Hepatocyte (in vitro differentiated cells): ENCODE measurements around the gene OR10P1. TPM values are rescaled to one million over a fixed set of nuclear protein-coding genes. Genes with fewer than 3 reads are reported as not detected.
"Not testable (repeated sequence)": the region's sequence is repeated elsewhere in the genome, so short reads cannot be mapped to it uniquely, and the experiment has no call there.

Experiments used
- DNase-seq: peaks from one replicate; pipeline ENCODE4 v3.0.0-alpha.2; 2016; ENCODE audit warnings: low spot score
- H2AFZ ChIP-seq: fragments of 200-600 bp; sonication (generic); 2 replicates; pipeline ENCODE4 v1.6.0; 2016; ENCODE audit warnings: antibody characterized with exemption, mild to moderate bottlenecking
- H3K27ac ChIP-seq: fragments of 200-600 bp; sonication (generic); 2 replicates; pipeline ENCODE4 v1.5.1; 2016; ENCODE audit warnings: mild to moderate bottlenecking
- H3K27me3 ChIP-seq: fragments of 200-600 bp; sonication (generic); 2 replicates; pipeline ENCODE4 v1.6.1; 2016
- H3K36me3 ChIP-seq: fragments of 200-600 bp; sonication (generic); replicated peaks from 2 replicates; pipeline ENCODE4 v1.5.1; 2016; ENCODE audit warnings: low read depth; ENCODE audit not compliant: insufficient read depth
- H3K4me1 ChIP-seq: fragments of 200-600 bp; sonication (generic); 2 replicates; pipeline ENCODE4 v1.5.1; 2016; ENCODE audit warnings: mild to moderate bottlenecking, moderate library complexity; ENCODE audit not compliant: insufficient read depth
- H3K4me2 ChIP-seq: fragments of 200-600 bp; sonication (generic); 2 replicates; pipeline ENCODE4 v1.6.0; 2016
- H3K4me3 ChIP-seq: fragments of 200-600 bp; sonication (generic); 2 replicates; pipeline ENCODE4 v1.5.1; 2016; ENCODE audit warnings: mild to moderate bottlenecking
- H3K79me2 ChIP-seq: fragments of 200-600 bp; sonication (generic); 2 replicates; pipeline ENCODE4 v1.6.0; 2017; ENCODE audit warnings: mild to moderate bottlenecking
- H3K9me2 ChIP-seq: fragments of 200-600 bp; sonication (generic); replicated peaks from 2 replicates; pipeline ENCODE4 v1.6.0; 2017; ENCODE audit warnings: mild to moderate bottlenecking; ENCODE audit not compliant: insufficient read depth
- H3K9me3 ChIP-seq: fragments of 200-600 bp; sonication (generic); 2 replicates; pipeline ENCODE4 v1.5.1; 2016; ENCODE audit warnings: low read depth, mild to moderate bottlenecking
- H4K20me1 ChIP-seq: fragments of 200-600 bp; sonication (generic); 2 replicates; pipeline ENCODE4 v1.6.0; 2016; ENCODE audit warnings: mild to moderate bottlenecking; ENCODE audit not compliant: insufficient read depth, poor library complexity, severe bottlenecking
- EZH2 ChIP-seq: fragments of 200-600 bp; sonication (generic); IDR thresholded peaks from 2 replicates; pipeline ENCODE4 v1.6.1; 2016; ENCODE audit warnings: antibody characterized with exemption, mild to moderate bottlenecking, borderline replicate concordance
- EZH2phosphoT487 ChIP-seq: fragments of 200-600 bp; sonication (generic); IDR thresholded peaks from one replicate; pipeline ENCODE4 v1.6.1; 2018; ENCODE audit warnings: antibody characterized with exemption, mild to moderate bottlenecking, low read depth, moderate library complexity; ENCODE audit not compliant: unreplicated experiment, severe bottlenecking
- WGBS: methylation state at CpG from one replicate; pipeline ENCODE4 v1.1.6; 2016; ENCODE audit warnings: low lambda C conversion rate; ENCODE audit errors: missing lambda C conversion rate; 5-methylcytosine and 5-hydroxymethylcytosine counted together
- polyA plus RNA-seq: library from polyadenylated mRNA; unstranded; fragments of >200 nt; fragmentation: Nextera tagmentation; extraction: Ambion mirVana; gene quantifications from 2 replicates; pipeline ENCODE4 v1.2.1, GENCODE V29; 2016
- total RNA-seq: library from RNA; depleted of rRNA; stranded (reverse); fragments of >200 nt; gene quantifications from 2 replicates; pipeline ENCODE4 v1.2.3, GENCODE V29; 2014
- TF ChIP-seq, protein P1 (sequence below): fragments of 200-600 bp; sonication (generic); IDR thresholded peaks from 2 replicates; pipeline ENCODE4 v1.5.1; 2016; ENCODE audit warnings: antibody characterized with exemption, mild to moderate bottlenecking; ENCODE audit not compliant: poor library complexity

The OR10P1 gene, protein sequence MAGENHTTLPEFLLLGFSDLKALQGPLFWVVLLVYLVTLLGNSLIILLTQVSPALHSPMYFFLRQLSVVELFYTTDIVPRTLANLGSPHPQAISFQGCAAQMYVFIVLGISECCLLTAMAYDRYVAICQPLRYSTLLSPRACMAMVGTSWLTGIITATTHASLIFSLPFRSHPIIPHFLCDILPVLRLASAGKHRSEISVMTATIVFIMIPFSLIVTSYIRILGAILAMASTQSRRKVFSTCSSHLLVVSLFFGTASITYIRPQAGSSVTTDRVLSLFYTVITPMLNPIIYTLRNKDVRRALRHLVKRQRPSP
- not detected in 2 replicates for total RNA-seq
- not detected in 2 replicates for polyA plus RNA-seq

DNA sequence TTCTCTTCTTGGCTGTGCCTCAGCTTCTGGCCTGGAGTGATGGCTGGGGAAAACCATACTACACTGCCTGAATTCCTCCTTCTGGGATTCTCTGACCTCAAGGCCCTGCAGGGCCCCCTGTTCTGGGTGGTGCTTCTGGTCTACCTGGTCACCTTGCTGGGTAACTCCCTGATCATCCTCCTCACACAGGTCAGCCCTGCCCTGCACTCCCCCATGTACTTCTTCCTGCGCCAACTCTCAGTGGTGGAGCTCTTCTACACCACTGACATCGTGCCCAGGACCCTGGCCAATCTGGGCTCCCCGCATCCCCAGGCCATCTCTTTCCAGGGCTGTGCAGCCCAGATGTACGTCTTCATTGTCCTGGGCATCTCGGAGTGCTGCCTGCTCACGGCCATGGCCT lies at the start of gene OR10P1:
Gene OR10P1 (plus strand): TSS at position 40 of the 400 bp plus-strand sequence. CDS start 0 bp downstream, at position 40.
- H3K9me2 ChIP-seq, result no peaks in the 10 kb centered on the region
- H3K27me3 ChIP-seq, result no peaks in the 10 kb centered on the region
- H2AFZ ChIP-seq, result no peak within 1 kb of the TSS
- no peaks in the 10 kb centered on the region for H3K36me3 ChIP-seq
- H3K4me2 ChIP-seq, result no peak within 1 kb of the TSS
- no peaks in the 10 kb centered on the region for H3K9me3 ChIP-seq
- DNase-seq, result no peak
- H3K79me2 ChIP-seq, result no peaks in the 10 kb centered on the region
- no peaks in the 10 kb centered on the region for H4K20me1 ChIP-seq
- no peak within 1 kb of the TSS for H3K27ac ChIP-seq
- H3K4me3 ChIP-seq, result no peak within 1 kb of the TSS
- TF ChIP-seq, protein P1, sequence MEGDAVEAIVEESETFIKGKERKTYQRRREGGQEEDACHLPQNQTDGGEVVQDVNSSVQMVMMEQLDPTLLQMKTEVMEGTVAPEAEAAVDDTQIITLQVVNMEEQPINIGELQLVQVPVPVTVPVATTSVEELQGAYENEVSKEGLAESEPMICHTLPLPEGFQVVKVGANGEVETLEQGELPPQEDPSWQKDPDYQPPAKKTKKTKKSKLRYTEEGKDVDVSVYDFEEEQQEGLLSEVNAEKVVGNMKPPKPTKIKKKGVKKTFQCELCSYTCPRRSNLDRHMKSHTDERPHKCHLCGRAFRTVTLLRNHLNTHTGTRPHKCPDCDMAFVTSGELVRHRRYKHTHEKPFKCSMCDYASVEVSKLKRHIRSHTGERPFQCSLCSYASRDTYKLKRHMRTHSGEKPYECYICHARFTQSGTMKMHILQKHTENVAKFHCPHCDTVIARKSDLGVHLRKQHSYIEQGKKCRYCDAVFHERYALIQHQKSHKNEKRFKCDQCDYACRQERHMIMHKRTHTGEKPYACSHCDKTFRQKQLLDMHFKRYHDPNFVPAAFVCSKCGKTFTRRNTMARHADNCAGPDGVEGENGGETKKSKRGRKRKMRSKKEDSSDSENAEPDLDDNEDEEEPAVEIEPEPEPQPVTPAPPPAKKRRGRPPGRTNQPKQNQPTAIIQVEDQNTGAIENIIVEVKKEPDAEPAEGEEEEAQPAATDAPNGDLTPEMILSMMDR, result no peak
- TF ChIP-seq EZH2 (no peak), EZH2phosphoT487 (no peak)
- no peaks in the 10 kb centered on the region for H3K4me1 ChIP-seq
- WGBS, result 81% methylated on average over 6 of the region's 6 CpGs

DNA sequence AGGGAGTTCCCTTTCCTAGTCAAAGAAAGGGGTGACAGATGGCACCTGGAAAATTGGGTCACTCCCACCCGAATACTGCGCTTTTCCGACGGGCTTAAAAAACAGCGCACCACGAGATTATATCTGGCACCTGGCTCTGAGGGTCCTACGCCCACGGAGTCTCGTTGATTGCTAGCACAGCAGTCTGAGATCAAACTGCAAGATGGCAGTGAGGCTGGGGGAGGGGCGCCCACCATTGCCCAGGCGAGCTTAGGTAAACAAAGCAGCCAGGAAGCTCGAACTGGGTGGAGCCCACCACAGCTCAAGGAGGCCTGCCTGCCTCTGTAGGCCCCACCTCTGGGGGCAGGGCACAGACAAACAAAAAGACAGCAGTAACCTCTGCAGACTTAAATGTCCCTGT lies 46.5 kb upstream of the OR10P1 start:
- 71% methylated on average over 12 of the region's 12 CpGs for WGBS
- not testable (repeated sequence) for H3K27ac ChIP-seq

DNA sequence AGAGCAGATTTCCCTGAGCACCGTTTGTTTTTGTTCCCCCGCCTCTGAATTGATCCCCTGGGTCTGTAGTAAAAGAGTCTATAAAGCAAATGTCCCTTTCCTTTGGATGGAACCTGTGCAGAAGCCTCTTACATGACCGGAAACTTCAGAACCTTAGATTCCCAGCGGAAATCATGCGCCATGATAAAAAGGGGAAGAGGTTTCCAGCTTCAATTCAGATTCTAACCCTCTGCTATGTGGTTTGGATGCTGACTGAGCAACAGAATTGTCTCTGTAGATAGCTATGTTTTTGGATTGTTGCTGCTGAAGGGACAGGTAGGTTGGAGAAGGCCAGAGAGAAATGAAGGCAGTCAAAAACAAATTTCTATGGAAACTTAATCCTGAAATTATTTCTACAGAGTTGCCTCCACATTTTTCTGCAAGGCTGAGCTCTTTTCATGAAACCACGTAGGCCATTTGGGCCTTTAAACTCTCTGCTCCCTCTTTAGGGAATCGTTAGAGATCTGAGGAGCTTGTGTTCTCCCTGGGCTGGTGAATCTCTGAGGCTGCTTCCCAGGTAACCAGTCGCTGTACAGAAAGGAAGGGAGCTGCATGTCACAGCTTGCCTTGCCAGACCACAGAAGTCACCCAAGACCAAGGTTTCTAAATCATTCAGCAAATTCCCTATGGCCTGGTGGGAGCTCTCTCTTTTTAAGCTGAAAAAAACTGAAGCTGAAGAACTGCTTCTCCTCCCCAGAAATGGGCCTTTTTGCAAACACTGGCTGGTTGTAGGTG lies 28.7 kb upstream of the OR10P1 start:
- H3K4me3 ChIP-seq, result no peak overlapping the region
- no peak overlapping the region for H2AFZ ChIP-seq
- 64% methylated on average over 8 of the region's 8 CpGs for WGBS
- no peaks in the 10 kb centered on the region for H3K4me1 ChIP-seq
- H3K79me2 ChIP-seq, result no peaks in the 10 kb centered on the region
- TF ChIP-seq EZH2 (no peak), EZH2phosphoT487 (no peak)
- TF ChIP-seq, protein P1, result no peak
- no peaks in the 10 kb centered on the region for H3K36me3 ChIP-seq
- DNase-seq, result no peak
- H3K4me2 ChIP-seq, result no peak overlapping the region
- no peaks in the 10 kb centered on the region for H3K27me3 ChIP-seq
- no peaks in the 10 kb centered on the region for H3K9me3 ChIP-seq
- H3K9me2 ChIP-seq, result no peaks in the 10 kb centered on the region
- no peak overlapping the region for H3K27ac ChIP-seq
- no peaks in the 10 kb centered on the region for H4K20me1 ChIP-seq

More for the DNA sequence above, 46.5 kb upstream of the OR10P1 start:
- not testable (repeated sequence) for H3K4me1 ChIP-seq, H3K4me3 ChIP-seq, H3K9me2 ChIP-seq, H3K79me2 ChIP-seq, H3K36me3 ChIP-seq, H3K27me3 ChIP-seq, H3K9me3 ChIP-seq, DNase-seq, H3K4me2 ChIP-seq, H2AFZ ChIP-seq, H4K20me1 ChIP-seq

DNA sequence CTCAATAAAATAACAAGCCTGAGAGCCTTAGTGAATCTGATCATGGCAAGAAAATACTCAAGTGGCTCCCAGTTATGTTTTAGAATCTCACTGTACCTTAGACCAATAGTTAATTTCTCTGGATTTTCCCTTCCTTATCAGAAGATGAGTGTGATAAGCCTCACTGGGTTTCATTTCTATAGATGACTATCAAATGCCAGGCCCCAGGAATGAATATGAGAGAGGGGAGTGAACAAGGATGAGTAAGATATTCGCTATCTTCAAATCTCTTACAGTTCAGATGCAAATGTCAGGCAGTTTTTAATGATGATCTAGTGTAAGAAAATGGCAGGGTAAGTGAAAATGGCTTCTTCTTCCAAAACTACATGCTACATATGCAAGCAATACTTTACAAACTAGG lies 26.1 kb upstream of the OR10P1 start:
- no peak for DNase-seq
- no peaks in the 10 kb centered on the region for H3K9me2 ChIP-seq
- 91% methylated on average over 1 of the region's 1 CpG for WGBS
- no peak overlapping the region for H2AFZ ChIP-seq
- H3K27me3 ChIP-seq, result no peaks in the 10 kb centered on the region
- peak overlapping the region; percentile 35 for H3K27ac ChIP-seq
- no peaks in the 10 kb centered on the region for H3K9me3 ChIP-seq
- TF ChIP-seq EZH2, result no peak
- TF ChIP-seq, protein P1, result no peak
- TF ChIP-seq EZH2phosphoT487, result no peak
- H3K4me2 ChIP-seq, result no peak overlapping the region
- H3K36me3 ChIP-seq, result no peaks in the 10 kb centered on the region
- no peak overlapping the region for H3K4me3 ChIP-seq
- H4K20me1 ChIP-seq, result no peaks in the 10 kb centered on the region
- no peaks in the 10 kb centered on the region for H3K79me2 ChIP-seq
- no peaks in the 10 kb centered on the region for H3K4me1 ChIP-seq
